Suprapubic skin (tissue), 4 donors: ENCODE data around the gene FGF4. TPM values are rescaled to one million over a fixed set of nuclear protein-coding genes. Genes with fewer than 3 reads are reported as not detected.

Experiments
- DNase-seq, 2 donors: peaks; one replicate each; pipeline ENCODE4 v3.0.0-alpha.2; 2019; ENCODE audit warnings: low spot score in 2 of 2
- H3K27ac ChIP-seq: fragments of 200-600 bp; sonication (generic); one replicate; pipeline ENCODE4 v1.5.1; 2019
- H3K27me3 ChIP-seq: fragments of 200-600 bp; sonication (generic); one replicate; pipeline ENCODE4 v1.5.1; 2019
- H3K36me3 ChIP-seq: fragments of 200-600 bp; sonication (generic); one replicate; pipeline ENCODE4 v1.5.1; 2019
- H3K4me1 ChIP-seq: fragments of 200-600 bp; sonication (generic); one replicate; pipeline ENCODE4 v1.5.1; 2019
- H3K4me3 ChIP-seq: fragments of 200-600 bp; sonication (generic); one replicate; pipeline ENCODE4 v1.5.1; 2019; ENCODE audit warnings: mild to moderate bottlenecking
- H3K9me3 ChIP-seq: fragments of 200-600 bp; sonication (generic); one replicate; pipeline ENCODE4 v1.5.1; 2019
- EP300 ChIP-seq: sonication (generic); formaldehyde crosslinking; IDR thresholded peaks from one replicate; pipeline ENCODE4 v1.6.1; 2017; ENCODE audit warnings: antibody characterized with exemption
- POLR2A ChIP-seq, 2 donors: fragments of 450-650 bp; IDR thresholded peaks; one replicate each; pipeline ENCODE4 v1.6.1; 2017; ENCODE audit warnings: antibody characterized with exemption in 2 of 2, mild to moderate bottlenecking in 2 of 2, moderate library complexity in 2 of 2
- POLR2AphosphoS5 ChIP-seq, 3 donors: sonication (generic); formaldehyde crosslinking; IDR thresholded peaks; one replicate each; pipeline ENCODE4 v1.6.1; 2017; ENCODE audit warnings: antibody characterized with exemption in 3 of 3
- WGBS: methylation state at CpG from one replicate; pipeline ENCODE4 v1.1.5; 2018; 5-methylcytosine and 5-hydroxymethylcytosine counted together
- total RNA-seq, 4 donors: library from RNA; depleted of rRNA; stranded (reverse); fragments of >200 nt; gene quantifications; one replicate each; pipeline ENCODE4 v1.1.0, GENCODE V29; 2016
- TF ChIP-seq, protein P1 (sequence below), 2 donors: fragments of 200-600 bp in 1 of 2; fragments of 450-650 bp in 1 of 2; sonication (generic) in 1 of 2; IDR thresholded peaks; one replicate each; pipeline ENCODE4 v1.5.1; 2016 to 2019; ENCODE audit warnings: antibody characterized with exemption in 2 of 2, mild to moderate bottlenecking in 1 of 2, moderate library complexity in 1 of 2

FGF4 gene
- total RNA-seq, 4 donors from 2014 or later: not detected

DNA sequence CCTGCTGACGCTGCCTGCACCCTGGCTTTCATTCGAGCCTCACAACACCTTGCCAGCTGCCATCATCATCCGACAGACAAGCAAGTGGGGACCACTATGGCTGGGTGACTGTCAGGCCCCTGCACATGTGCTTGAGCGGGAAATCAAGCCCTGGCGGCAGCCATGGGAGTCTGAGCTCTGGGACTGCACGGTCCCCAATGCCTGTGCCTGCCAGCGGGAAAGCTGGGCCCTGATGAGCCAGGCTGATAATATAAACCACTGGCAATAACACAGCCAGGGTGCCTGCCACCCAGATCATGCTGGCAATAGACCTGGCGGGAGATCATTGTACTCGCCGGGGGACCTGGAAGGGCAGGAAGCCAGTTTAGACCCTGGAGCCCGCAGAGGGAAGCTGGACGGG, 41.5 kb upstream of the FGF4 start:
- TF ChIP-seq, protein P1, sequence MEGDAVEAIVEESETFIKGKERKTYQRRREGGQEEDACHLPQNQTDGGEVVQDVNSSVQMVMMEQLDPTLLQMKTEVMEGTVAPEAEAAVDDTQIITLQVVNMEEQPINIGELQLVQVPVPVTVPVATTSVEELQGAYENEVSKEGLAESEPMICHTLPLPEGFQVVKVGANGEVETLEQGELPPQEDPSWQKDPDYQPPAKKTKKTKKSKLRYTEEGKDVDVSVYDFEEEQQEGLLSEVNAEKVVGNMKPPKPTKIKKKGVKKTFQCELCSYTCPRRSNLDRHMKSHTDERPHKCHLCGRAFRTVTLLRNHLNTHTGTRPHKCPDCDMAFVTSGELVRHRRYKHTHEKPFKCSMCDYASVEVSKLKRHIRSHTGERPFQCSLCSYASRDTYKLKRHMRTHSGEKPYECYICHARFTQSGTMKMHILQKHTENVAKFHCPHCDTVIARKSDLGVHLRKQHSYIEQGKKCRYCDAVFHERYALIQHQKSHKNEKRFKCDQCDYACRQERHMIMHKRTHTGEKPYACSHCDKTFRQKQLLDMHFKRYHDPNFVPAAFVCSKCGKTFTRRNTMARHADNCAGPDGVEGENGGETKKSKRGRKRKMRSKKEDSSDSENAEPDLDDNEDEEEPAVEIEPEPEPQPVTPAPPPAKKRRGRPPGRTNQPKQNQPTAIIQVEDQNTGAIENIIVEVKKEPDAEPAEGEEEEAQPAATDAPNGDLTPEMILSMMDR (IDR thresholded peaks at IDR 0.05): no peak
- no peak for TF ChIP-seq POLR2AphosphoS5 (IDR thresholded peaks at IDR 0.05)
- TF ChIP-seq POLR2A (IDR thresholded peaks at IDR 0.05): no peak
- TF ChIP-seq EP300: no peak
- Histone ChIP-seq H3K4me1 (peaks cover 7% of the 10 kb centered on the region), H3K27ac (no peak overlapping the region), H3K4me3 (no peak overlapping the region), H3K36me3 (no peaks in the 10 kb centered on the region), H3K9me3 (no peaks in the 10 kb centered on the region), H3K27me3 (peaks cover 96% of the 10 kb centered on the region)
- WGBS: 22% methylated on average over 12 of the region's 12 CpGs
- DNase-seq: no peak

DNA sequence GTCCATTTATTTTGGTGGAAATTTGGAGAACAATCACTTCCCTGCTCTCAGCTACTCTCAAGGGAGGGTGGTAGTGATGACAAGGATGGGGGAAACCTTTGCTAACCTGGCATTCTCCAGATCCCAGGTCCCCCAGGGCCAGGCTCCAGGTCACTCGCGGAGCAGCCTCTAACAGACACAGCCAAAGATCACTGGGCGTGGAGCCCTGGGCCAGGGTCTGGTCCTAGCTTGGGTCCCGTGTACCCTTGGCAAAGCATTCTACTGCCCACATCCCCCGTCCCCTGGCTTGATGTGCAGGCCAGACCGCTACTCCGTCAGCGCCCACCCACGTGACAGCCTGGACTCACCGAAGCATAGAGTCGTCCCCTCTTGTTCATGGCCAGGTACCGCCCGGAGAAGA, 40.8 kb upstream of the FGF4 start:
- no peaks in the 10 kb centered on the region for H3K36me3 ChIP-seq
- peaks cover 7% of the 10 kb centered on the region for H3K4me1 ChIP-seq
- no peak for DNase-seq
- no peak overlapping the region for H3K27ac ChIP-seq
- WGBS: 86% methylated on average over 12 of the region's 13 CpGs
- H3K27me3 ChIP-seq: peaks cover 92% of the 10 kb centered on the region
- H3K4me3 ChIP-seq: no peak overlapping the region
- TF ChIP-seq POLR2AphosphoS5 (IDR thresholded peaks at IDR 0.05) (no peak), EP300 (no peak), POLR2A (IDR thresholded peaks at IDR 0.05) (no peak)
- TF ChIP-seq, protein P1 (IDR thresholded peaks at IDR 0.05): no peak
- H3K9me3 ChIP-seq: no peaks in the 10 kb centered on the region

DNA sequence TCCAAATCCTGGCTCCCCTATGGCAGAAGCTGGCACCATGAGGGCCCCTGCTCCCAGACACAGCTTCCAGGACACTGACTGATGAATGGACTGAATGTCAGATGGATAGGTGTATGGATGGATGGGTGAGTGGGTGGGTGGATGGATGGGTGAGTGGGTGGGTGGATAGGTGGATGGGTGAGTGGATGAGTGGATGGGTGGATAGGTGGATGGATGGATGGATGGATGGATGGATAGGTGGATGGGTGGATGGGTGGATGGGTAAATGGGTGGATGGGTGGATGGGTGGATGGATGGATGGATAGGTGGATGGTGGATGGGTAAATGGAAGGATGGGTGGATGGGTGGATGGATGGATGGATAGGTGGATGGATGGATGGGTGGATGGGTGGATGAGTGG, 39.8 kb upstream of the FGF4 start:
- Histone ChIP-seq H3K27ac (no peak overlapping the region), H3K9me3 (no peaks in the 10 kb centered on the region), H3K36me3 (no peaks in the 10 kb centered on the region), H3K27me3 (peaks cover 92% of the 10 kb centered on the region), H3K4me3 (no peak overlapping the region), H3K4me1 (peaks cover 7% of the 10 kb centered on the region)
- no peak for DNase-seq
- TF ChIP-seq POLR2AphosphoS5 (IDR thresholded peaks at IDR 0.05) (no peak), POLR2A (IDR thresholded peaks at IDR 0.05) (no peak), EP300 (no peak)
- TF ChIP-seq, protein P1 (IDR thresholded peaks at IDR 0.05): no peak

DNA sequence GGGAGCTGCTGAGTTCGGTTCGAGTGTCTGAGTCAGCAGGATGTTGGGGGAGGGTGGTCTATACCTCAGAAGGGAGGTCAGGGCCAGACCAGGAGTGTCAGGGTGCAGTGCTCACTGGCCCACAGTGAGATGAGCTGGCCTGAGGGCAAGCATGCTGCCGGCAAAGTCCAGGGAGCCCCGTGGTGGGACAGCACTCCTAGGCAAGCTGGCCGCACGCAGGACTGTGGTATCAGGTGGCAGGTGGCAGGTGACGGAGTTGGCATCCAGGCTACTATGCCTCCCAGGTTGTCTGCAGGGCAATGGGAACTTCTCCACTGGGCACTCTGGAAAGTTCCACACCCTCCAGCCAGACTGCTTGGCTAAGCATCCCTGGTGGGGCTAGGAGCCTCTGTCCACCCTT, 39.3 kb upstream of the FGF4 start:
- Histone ChIP-seq H3K4me3 (no peak overlapping the region), H3K9me3 (no peaks in the 10 kb centered on the region), H3K36me3 (no peaks in the 10 kb centered on the region), H3K4me1 (peaks cover 7% of the 10 kb centered on the region), H3K27me3 (peaks cover 90% of the 10 kb centered on the region), H3K27ac (no peak overlapping the region)
- WGBS: 90% methylated on average over 1 of the region's 7 CpGs
- no peak for DNase-seq
- no peak for TF ChIP-seq EP300
- TF ChIP-seq, protein P1 (IDR thresholded peaks at IDR 0.05): no peak
- TF ChIP-seq POLR2AphosphoS5 (IDR thresholded peaks at IDR 0.05): no peak
- TF ChIP-seq POLR2A (IDR thresholded peaks at IDR 0.05): no peak

DNA sequence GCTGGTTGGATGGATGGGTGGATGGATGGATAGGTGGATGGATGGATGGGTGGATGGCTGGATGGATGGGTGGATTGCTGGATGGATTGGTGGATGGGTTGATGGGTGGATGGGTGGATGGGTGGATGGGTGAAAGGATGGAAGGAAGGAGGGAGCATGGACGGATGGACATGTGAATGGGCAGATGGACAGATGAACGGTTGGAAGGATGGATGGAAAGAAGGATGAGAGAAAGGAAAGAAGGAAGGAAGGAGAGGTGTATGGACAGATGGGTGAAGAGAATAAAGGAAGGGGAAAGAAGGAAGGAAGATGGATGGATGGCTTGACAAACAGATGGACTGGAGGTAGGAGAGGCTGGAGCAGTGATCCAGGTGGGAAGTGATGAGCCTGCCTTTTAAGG, 38.7 kb upstream of the FGF4 start:
- H3K27ac ChIP-seq: no peak overlapping the region
- H3K9me3 ChIP-seq: no peaks in the 10 kb centered on the region
- WGBS: 92% methylated on average over 2 of the region's 2 CpGs
- H3K4me1 ChIP-seq: peaks cover 7% of the 10 kb centered on the region
- TF ChIP-seq POLR2AphosphoS5 (IDR thresholded peaks at IDR 0.05): no peak
- TF ChIP-seq, protein P1 (IDR thresholded peaks at IDR 0.05): no peak
- TF ChIP-seq POLR2A (IDR thresholded peaks at IDR 0.05): no peak
- no peak for TF ChIP-seq EP300
- H3K4me3 ChIP-seq: no peak overlapping the region
- H3K36me3 ChIP-seq: no peaks in the 10 kb centered on the region
- DNase-seq: no peak
- H3K27me3 ChIP-seq: peaks cover 89% of the 10 kb centered on the region
